Erythroblast (primary cell): Measurements from ENCODE around the gene P2RY6.

Experiments used
- GATA1 ChIP-seq: IDR thresholded peaks from 2 replicates; pipeline ENCODE4 v1.6.1; 2011; ENCODE audit warnings: low read depth, mild to moderate bottlenecking, control low read depth, low read length, moderate library complexity
- POLR2A ChIP-seq: IDR thresholded peaks from 2 replicates; pipeline ENCODE4 v1.6.1; 2011; ENCODE audit warnings: mild to moderate bottlenecking, low read length

- TF ChIP-seq GATA1: no peak
- TF ChIP-seq POLR2A: no peak
These were observed 21.3 kb downstream of the P2RY6 start for GRCh38 chr11:73293356-73293936.
